Astrocyte (in vitro differentiated cells and primary cell): ENCODE measurements around the gene ANKS1A.

Experiments
- CTCF ChIP-seq: IDR thresholded peaks from 2 replicates; pipeline ENCODE4 v1.5.1; 2011; ENCODE audit warnings: low read depth, mild to moderate bottlenecking, inconsistent platforms, low read length, moderate library complexity; ENCODE audit not compliant: insufficient read depth
- EZH2 ChIP-seq: IDR thresholded peaks from 2 replicates; pipeline ENCODE4 v1.6.1; 2012; ENCODE audit warnings: mild to moderate bottlenecking, low read length, inconsistent platforms; ENCODE audit not compliant: insufficient read depth

GRCh38 chr6:35128496-35128895, 239.4 kb downstream of the ANKS1A start:
- TF ChIP-seq CTCF, result no peak
- no peak for TF ChIP-seq EZH2
